Keratinocyte (primary cell): ENCODE results near the gene POGZ.

Experiments used
- EZH2 ChIP-seq: IDR thresholded peaks from one replicate; pipeline ENCODE4 v1.6.1; 2012; ENCODE audit warnings: inconsistent platforms, mild to moderate bottlenecking, low read length, moderate library complexity
- TF ChIP-seq, protein P1 (sequence below), 3 experiments: IDR thresholded peaks in 1 of 3; conservative IDR thresholded peaks in 1 of 3; optimal IDR thresholded peaks in 1 of 3; 2 replicates in 2 of 3; 3 replicates in 1 of 3; pipeline versions ENCODE3 to v1.5.1; 2011; ENCODE audit warnings: low read length in 3 of 3, mild to moderate bottlenecking in 3 of 3, moderate library complexity in 2 of 3, control low read depth in 1 of 3, inconsistent platforms in 1 of 3; ENCODE audit not compliant: insufficient read depth in 2 of 3; ENCODE audit errors: extremely low read depth in 1 of 3

DNA sequence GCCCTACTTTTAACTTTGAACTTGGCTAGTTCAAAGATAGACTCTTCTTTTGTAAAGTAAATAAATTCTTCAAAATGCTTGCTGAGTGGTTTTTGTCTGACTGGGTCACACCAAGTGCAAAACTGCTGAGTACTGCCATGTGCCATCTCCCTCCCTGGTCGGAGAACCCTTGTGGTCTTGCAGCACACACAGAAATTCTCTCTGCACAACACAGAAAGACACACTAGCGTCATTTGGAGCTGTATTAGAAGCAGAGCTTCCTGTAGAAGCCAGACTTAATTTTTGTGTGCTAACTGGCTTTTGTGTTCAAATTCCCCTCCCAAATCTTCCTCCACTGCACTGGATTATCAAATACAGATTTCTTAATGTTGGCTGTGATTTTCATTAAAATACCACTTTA, 57.4 kb downstream of the POGZ start:
- TF ChIP-seq, protein P1, sequence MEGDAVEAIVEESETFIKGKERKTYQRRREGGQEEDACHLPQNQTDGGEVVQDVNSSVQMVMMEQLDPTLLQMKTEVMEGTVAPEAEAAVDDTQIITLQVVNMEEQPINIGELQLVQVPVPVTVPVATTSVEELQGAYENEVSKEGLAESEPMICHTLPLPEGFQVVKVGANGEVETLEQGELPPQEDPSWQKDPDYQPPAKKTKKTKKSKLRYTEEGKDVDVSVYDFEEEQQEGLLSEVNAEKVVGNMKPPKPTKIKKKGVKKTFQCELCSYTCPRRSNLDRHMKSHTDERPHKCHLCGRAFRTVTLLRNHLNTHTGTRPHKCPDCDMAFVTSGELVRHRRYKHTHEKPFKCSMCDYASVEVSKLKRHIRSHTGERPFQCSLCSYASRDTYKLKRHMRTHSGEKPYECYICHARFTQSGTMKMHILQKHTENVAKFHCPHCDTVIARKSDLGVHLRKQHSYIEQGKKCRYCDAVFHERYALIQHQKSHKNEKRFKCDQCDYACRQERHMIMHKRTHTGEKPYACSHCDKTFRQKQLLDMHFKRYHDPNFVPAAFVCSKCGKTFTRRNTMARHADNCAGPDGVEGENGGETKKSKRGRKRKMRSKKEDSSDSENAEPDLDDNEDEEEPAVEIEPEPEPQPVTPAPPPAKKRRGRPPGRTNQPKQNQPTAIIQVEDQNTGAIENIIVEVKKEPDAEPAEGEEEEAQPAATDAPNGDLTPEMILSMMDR (optimal IDR thresholded peaks at IDR 0.05 in 1 of 3, IDR thresholded peaks at IDR 0.05 in 1 of 3, conservative IDR thresholded peaks at IDR 0.05 in 1 of 3; ENCODE audit: extremely low read depth in 1 of 3, insufficient read depth in 2 of 3, low read length in 3 of 3), result no peak
- no peak for TF ChIP-seq EZH2
